Left renal cortex interstitium (tissue), 4 donors: ENCODE measurements around the gene KISS1. TPM values are rescaled to one million over a fixed set of nuclear protein-coding genes. Genes with fewer than 3 reads are reported as not detected.

Experiments
- DNase-seq, 4 donors: peaks; one replicate each; pipeline ENCODE4 v3.0.0-alpha.2; 2013; ENCODE audit warnings: low read depth in 4 of 4, low spot score in 2 of 4, missing footprints in 1 of 4
- polyA plus RNA-seq, 4 donors: library from polyadenylated mRNA; unstranded; fragments of 120-200 nt; gene quantifications; one replicate each; pipeline ENCODE4 v1.2.1, GENCODE V29; 2013; ENCODE audit not compliant: insufficient read length in 4 of 4

Gene KISS1
- polyA plus RNA-seq, 4 donors: 0.32 to 1.5 (median 0.67) TPM

DNA sequence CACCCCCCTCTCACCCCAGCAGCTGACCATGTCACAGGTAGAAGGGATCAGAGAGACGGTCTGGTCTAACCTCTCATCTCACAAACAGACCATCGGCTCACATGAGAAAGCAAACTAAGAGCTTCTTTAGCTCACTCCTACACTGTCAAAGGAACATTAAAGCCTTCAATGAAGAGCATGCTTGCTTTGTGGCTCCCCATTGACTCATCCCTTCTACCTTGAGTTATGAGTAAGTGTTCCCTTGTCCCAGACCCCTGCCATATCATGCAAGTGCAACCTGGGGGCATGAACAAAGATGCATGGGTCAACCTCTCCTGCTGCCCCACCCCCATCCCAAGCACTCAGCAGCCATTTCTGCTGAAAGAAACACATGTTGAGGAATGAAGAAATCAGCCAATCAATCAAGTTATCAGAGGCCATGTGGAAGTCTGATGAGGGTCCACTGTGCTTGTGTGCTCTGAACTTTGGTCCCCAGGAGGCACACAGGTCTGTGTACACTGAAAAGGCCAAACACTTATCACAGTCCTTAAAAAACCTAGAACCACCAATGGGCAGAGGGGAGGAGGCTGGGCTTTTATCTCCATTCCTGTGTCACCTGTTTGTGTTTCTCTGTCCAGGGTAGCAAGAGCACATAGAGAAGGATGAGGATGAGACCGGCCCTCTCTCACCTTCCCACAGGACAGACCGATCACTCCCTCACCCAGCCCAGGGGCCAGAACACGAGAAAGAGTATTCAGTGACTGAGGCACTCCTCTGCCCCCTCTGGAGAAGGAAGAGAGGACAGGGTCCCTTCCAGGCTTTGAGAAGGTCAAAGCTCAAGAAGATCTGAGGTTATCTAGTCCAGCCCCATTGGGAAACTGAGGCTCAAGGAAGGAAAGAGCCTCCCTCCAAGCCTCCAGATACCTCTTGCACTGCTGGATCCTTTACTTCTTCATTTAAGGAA, 54.0 kb downstream of the KISS1 start:
- DNase-seq: no peak

DNA sequence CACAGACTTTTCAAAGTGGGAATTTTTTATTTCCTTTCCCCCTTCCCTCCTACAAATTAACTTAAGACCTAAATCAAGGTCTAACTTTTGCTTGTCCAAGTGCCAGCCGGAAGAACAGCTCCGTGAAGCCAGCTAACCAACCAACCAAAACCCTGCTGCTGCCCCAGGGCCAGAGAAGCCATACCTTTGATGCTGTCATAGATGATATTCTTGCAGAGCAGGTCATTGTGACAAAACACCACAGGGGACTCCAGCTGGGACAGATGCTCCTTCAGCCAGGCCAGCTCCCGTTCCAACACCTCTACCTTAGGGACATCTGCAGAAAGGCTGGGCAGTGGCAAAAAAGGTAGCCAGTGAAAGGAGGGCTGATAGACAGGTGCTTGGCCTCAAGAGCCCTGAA, 55.2 kb downstream of the KISS1 start:
- no peak for DNase-seq

Other genes starting within 250 kb of the KISS1 start
- 10 to 100 TPM; 39.3 to 70.2 (median 51.6) TPM for gene SOX13, start 123.4 kb downstream of the KISS1 start, polyA plus RNA-seq
- 10 to 100 TPM; 21.3 to 29.9 (median 22.1) TPM for gene ETNK2, start 44.4 kb downstream of the KISS1 start, polyA plus RNA-seq
- 100 to 1,000 TPM in 1 of 4 donors, 10 to 100 TPM in 3; 55.1 to 138 (median 79.4) TPM for gene REN, start 30.2 kb downstream of the KISS1 start, polyA plus RNA-seq
- 1 to 10 TPM; 2.7 to 4.2 (median 3.7) TPM for gene GOLT1A, start 17.5 kb upstream of the KISS1 start, polyA plus RNA-seq
- 10 to 100 TPM; 44.7 to 64.2 (median 45.7) TPM for gene PLEKHA6, start 163.4 kb upstream of the KISS1 start, polyA plus RNA-seq
- gene PPP1R15B, start 215.3 kb upstream of the KISS1 start, polyA plus RNA-seq: 10 to 100 TPM; 35.4 to 41.5 (median 37.8) TPM